Loucy (cell line): ENCODE data around the gene TRPM8.

Experiments used
- H2AFZ ChIP-seq: fragments of 200-600 bp; sonication (generic); 2 replicates; pipeline ENCODE4 v1.6.0; 2016; ENCODE audit warnings: antibody characterized with exemption, mild to moderate bottlenecking, low read length, moderate library complexity
- H3F3A ChIP-seq: fragments of 200-600 bp; 2 replicates; pipeline ENCODE4 v1.6.0; 2016; ENCODE audit warnings: antibody characterized with exemption, low read depth, mild to moderate bottlenecking
- H3K27me3 ChIP-seq: fragments of 200-600 bp; sonication (generic); 2 replicates; pipeline ENCODE4 v1.6.1; 2014; ENCODE audit warnings: low read length, mild to moderate bottlenecking; ENCODE audit not compliant: insufficient read depth, poor library complexity, severe bottlenecking
- H3K36me3 ChIP-seq: fragments of 200-600 bp; sonication (generic); 2 replicates; pipeline ENCODE4 v1.6.1; 2016; ENCODE audit warnings: low read length; ENCODE audit not compliant: insufficient read depth
- H3K4me1 ChIP-seq: fragments of 200-600 bp; sonication (generic); 2 replicates; pipeline ENCODE4 v1.5.1; 2014; ENCODE audit warnings: low read length, mild to moderate bottlenecking; ENCODE audit not compliant: insufficient read depth, poor library complexity, severe bottlenecking
- H3K4me2 ChIP-seq: fragments of 200-600 bp; sonication (generic); 2 replicates; pipeline ENCODE4 v1.6.0; 2014; ENCODE audit warnings: antibody characterized with exemption, low read length, low read depth, mild to moderate bottlenecking; ENCODE audit not compliant: poor library complexity, severe bottlenecking
- H3K4me3 ChIP-seq: fragments of 200-600 bp; sonication (generic); 2 replicates; pipeline ENCODE4 v1.5.1; 2014; ENCODE audit warnings: low read length, mild to moderate bottlenecking, mixed read lengths; ENCODE audit not compliant: poor library complexity, severe bottlenecking
- H3K79me2 ChIP-seq: fragments of 200-600 bp; sonication (generic); 2 replicates; pipeline ENCODE4 v1.6.1; 2014; ENCODE audit warnings: low read length; ENCODE audit not compliant: insufficient read depth
- H3K9ac ChIP-seq: fragments of 200-600 bp; sonication (generic); 2 replicates; pipeline ENCODE4 v1.6.0; 2014; ENCODE audit warnings: mild to moderate bottlenecking, low read depth, low read length, moderate library complexity; ENCODE audit not compliant: poor library complexity, severe bottlenecking
- H3K9me2 ChIP-seq: fragments of 200-600 bp; sonication (generic); replicated peaks from 2 replicates; pipeline ENCODE4 v1.6.1; 2016; ENCODE audit warnings: low read depth, low read length, mixed read lengths
- H3K9me3 ChIP-seq: fragments of 200-600 bp; sonication (generic); 2 replicates; pipeline ENCODE4 v1.6.1; 2014; ENCODE audit warnings: mild to moderate bottlenecking, antibody characterized with exemption, low read length, low read depth; ENCODE audit not compliant: insufficient read depth
- H4K20me1 ChIP-seq: fragments of 200-600 bp; sonication (generic); 2 replicates; pipeline ENCODE4 v1.6.0; 2014; ENCODE audit warnings: antibody characterized with exemption, low read length, mild to moderate bottlenecking; ENCODE audit not compliant: insufficient read depth, poor library complexity, severe bottlenecking
- CTCF ChIP-seq: fragments of 200-600 bp; sonication (generic); conservative IDR thresholded peaks from 2 replicates; pipeline ENCODE4 v1.5.1; 2014; ENCODE audit warnings: mild to moderate bottlenecking, antibody characterized with exemption, low read length
- EZH2phosphoT487 ChIP-seq: fragments of 200-600 bp; IDR thresholded peaks from 2 replicates; pipeline ENCODE4 v1.6.1; 2018; ENCODE audit warnings: antibody characterized with exemption, mild to moderate bottlenecking, moderate library complexity, borderline replicate concordance

The TRPM8 gene

DNA sequence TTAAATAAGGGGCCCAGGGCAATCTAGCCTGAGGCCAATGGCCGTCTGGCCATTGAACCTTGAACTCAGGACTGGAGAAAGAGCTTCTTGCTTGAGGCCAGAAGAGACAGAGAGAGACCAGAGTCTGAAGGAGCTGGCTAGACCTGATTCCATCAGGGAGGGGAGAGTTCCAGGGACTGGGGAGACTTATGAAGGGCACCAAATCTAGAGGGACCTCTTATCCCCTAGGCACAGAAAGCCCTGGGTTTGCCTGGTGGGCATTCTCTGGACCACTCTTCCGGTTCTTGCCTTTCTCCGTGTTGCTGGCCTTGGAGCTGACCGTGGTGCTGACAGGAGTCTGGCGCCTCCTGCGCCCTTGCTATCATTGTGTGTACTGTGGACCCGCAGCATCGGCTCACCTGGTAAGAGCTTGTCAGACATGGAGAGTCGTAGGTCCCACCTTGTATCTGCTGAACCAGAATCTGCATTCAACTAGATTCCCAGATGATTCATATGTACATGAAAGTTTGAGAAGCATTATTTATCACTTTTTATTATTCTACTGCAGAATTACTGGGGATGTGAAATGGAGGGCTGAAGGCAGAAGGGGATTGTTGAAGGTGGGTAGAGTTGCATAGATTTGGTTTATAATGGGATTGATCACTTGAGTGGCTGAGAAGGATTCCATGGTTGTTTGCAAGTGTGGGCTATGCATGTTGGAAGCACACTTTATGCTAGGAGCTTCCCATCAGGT lies 4.3 kb upstream of the TRPM8 start:
- Histone ChIP-seq H3K36me3 (no peaks in the 10 kb centered on the region), H2AFZ (no peak overlapping the region), H3F3A (no peaks in the 10 kb centered on the region), H3K79me2 (no peaks in the 10 kb centered on the region), H3K9me2 (no peaks in the 10 kb centered on the region), H3K4me3 (no peak overlapping the region), H3K9ac (no peak overlapping the region), H4K20me1 (no peaks in the 10 kb centered on the region), H3K4me2 (no peak overlapping the region), H3K9me3 (no peaks in the 10 kb centered on the region), H3K4me1 (no peaks in the 10 kb centered on the region), H3K27me3 (no peaks in the 10 kb centered on the region)
- TF ChIP-seq EZH2phosphoT487: no peak
- TF ChIP-seq CTCF: no peak

DNA sequence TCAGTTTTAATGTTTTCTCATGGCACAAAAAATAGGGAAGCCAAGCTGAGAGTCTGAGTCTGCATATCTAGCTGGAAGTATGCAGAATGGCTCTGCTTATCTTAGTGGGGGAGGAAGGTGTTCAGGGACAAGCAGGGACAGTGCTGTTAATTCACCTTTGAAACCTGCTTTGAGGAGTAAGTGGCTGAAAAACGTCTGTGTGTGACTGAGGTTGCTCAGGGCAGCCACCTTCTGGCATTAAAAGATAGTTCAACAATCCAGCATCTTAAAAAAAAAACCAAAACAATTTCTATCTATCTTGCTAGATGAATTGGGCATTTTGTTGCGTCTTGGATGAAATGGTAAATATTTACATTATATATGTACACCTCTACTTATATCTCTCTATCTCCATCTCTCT lies 2.0 kb upstream of the TRPM8 start:
- TF ChIP-seq CTCF (peak; percentile 43), EZH2phosphoT487 (no peak)
- H3F3A ChIP-seq: no peaks in the 10 kb centered on the region
- H2AFZ ChIP-seq: no peak overlapping the region

GRCh38 chr2:233919319-233919718 lies 2.1 kb downstream of the TRPM8 start:
- TF ChIP-seq EZH2phosphoT487: no peak
- TF ChIP-seq CTCF: no peak
- H3K4me2 ChIP-seq: no peak overlapping the region
- no peak overlapping the region for H2AFZ ChIP-seq
- H3K4me3 ChIP-seq: no peak overlapping the region
- no peaks in the 10 kb centered on the region for H4K20me1 ChIP-seq
- H3K9me3 ChIP-seq: no peaks in the 10 kb centered on the region
- no peaks in the 10 kb centered on the region for H3F3A ChIP-seq
- H3K79me2 ChIP-seq: no peaks in the 10 kb centered on the region
- peaks cover 13% of the 10 kb centered on the region for H3K4me1 ChIP-seq
- peaks cover 5% of the 10 kb centered on the region for H3K27me3 ChIP-seq
- H3K9me2 ChIP-seq: no peaks in the 10 kb centered on the region
- H3K36me3 ChIP-seq: no peaks in the 10 kb centered on the region
- H3K9ac ChIP-seq: no peak overlapping the region

More for the DNA sequence above, 2.0 kb upstream of the TRPM8 start:
- no peak overlapping the region for H3K9ac ChIP-seq
- H3K36me3 ChIP-seq: no peaks in the 10 kb centered on the region
- no peaks in the 10 kb centered on the region for H3K9me3 ChIP-seq
- H3K79me2 ChIP-seq: no peaks in the 10 kb centered on the region
- no peak overlapping the region for H3K4me2 ChIP-seq
- H3K4me3 ChIP-seq: no peak overlapping the region
- no peaks in the 10 kb centered on the region for H4K20me1 ChIP-seq
- no peaks in the 10 kb centered on the region for H3K9me2 ChIP-seq
- no peaks in the 10 kb centered on the region for H3K27me3 ChIP-seq
- peaks cover 6% of the 10 kb centered on the region for H3K4me1 ChIP-seq
